HL-60/S4 (cell line): ENCODE data around the gene PIGC.

Source experiments
- in situ Hi-C: fragments of 300-500 bp; cut with MboI; formaldehyde crosslinking; loops from 2 replicates; pipeline ENCODE4 v1.14.3; 2022; ENCODE audit warnings: low sequenced_read_pairs

PIGC gene

GRCh38 chr1:172443666-172444453 is at the start of gene PIGC:
Gene PIGC (minus strand): TSS chr1:172444069. CDS start chr1:172442622, 1,447 bp downstream.
- in situ Hi-C loops, result loop anchor here (10.0 kb wide), 1 partner anchor 271 kb away; no protein-coding TSS in a partner anchor

GRCh38 chr1:172492421-172492820 is 48.6 kb upstream of the PIGC start:
- in situ Hi-C loops, result no loop called here

GRCh38 chr1:172489847-172490246 is 46.0 kb upstream of the PIGC start:
- in situ Hi-C loops, result no loop called here

- in situ Hi-C loops, result no loop called here
Observed at GRCh38 chr1:172488393-172488792, 44.5 kb upstream of the PIGC start.

- in situ Hi-C loops, result no loop called here
Observed at GRCh38 chr1:172487550-172487949, 43.7 kb upstream of the PIGC start.

- in situ Hi-C loops, result no loop called here
Observed at GRCh38 chr1:172486805-172487454, 43.1 kb upstream of the PIGC start.

- in situ Hi-C loops, result no loop called here
Observed at GRCh38 chr1:172485626-172486025, 41.8 kb upstream of the PIGC start.

GRCh38 chr1:172484252-172484651 is 40.4 kb upstream of the PIGC start:
- in situ Hi-C loops, result no loop called here

- in situ Hi-C loops, result no loop called here
Observed at GRCh38 chr1:172483448-172483847, 39.6 kb upstream of the PIGC start.

- in situ Hi-C loops, result no loop called here
Observed at GRCh38 chr1:172482044-172482443, 38.2 kb upstream of the PIGC start.

GRCh38 chr1:172480431-172480830 is 36.6 kb upstream of the PIGC start:
- in situ Hi-C loops, result no loop called here

GRCh38 chr1:172478485-172478884 is 34.6 kb upstream of the PIGC start:
- in situ Hi-C loops, result no loop called here

GRCh38 chr1:172477741-172478140 is 33.9 kb upstream of the PIGC start:
- in situ Hi-C loops, result no loop called here

GRCh38 chr1:172477216-172477615 is 33.3 kb upstream of the PIGC start:
- in situ Hi-C loops, result no loop called here

- in situ Hi-C loops, result no loop called here
Observed at GRCh38 chr1:172476218-172476811, 32.4 kb upstream of the PIGC start.

GRCh38 chr1:172473842-172474241 is 30.0 kb upstream of the PIGC start:
- in situ Hi-C loops, result loop anchor here (25.0 kb wide), 1 partner anchor 738 kb away; the partner anchor contains the start of gene TNFSF4

GRCh38 chr1:172473302-172473701 is 29.4 kb upstream of the PIGC start:
- in situ Hi-C loops, result loop anchor here (25.0 kb wide), 1 partner anchor 739 kb away; the partner anchor contains the start of gene TNFSF4

- in situ Hi-C loops, result loop anchor here (25.0 kb wide), 1 partner anchor 740 kb away; the partner anchor contains the start of gene TNFSF4
Observed at GRCh38 chr1:172472495-172472894, 28.6 kb upstream of the PIGC start.

GRCh38 chr1:172471666-172472065 is 27.8 kb upstream of the PIGC start:
- in situ Hi-C loops, result loop anchor here (25.0 kb wide), 1 partner anchor 741 kb away; the partner anchor contains the start of gene TNFSF4

- in situ Hi-C loops, result loop anchor here (25.0 kb wide), 1 partner anchor 742 kb away; the partner anchor contains the start of gene TNFSF4
Observed at GRCh38 chr1:172470149-172470548, 26.3 kb upstream of the PIGC start.

- in situ Hi-C loops, result loop anchor here (25.0 kb wide), 1 partner anchor 743 kb away; the partner anchor contains the start of gene TNFSF4
Observed at GRCh38 chr1:172469717-172470116, 25.8 kb upstream of the PIGC start.
